Measurements from ENCODE around the gene FUT8.

The FUT8 gene

GRCh38 chr14:65453807-65454480 lies 41.4 kb downstream of the FUT8 start:
- H3K79me2 ChIP-seq (ENCODE audit: insufficient read depth, low read length), result peaks cover 78% of the 10 kb centered on the region
- H3K4me1 ChIP-seq (ENCODE audit: insufficient read depth, low read length), result no peaks in the 10 kb centered on the region
- no peak overlapping the region for H3K4me2 ChIP-seq (ENCODE audit: insufficient read depth, low read length)
- H3K9me3 ChIP-seq (ENCODE audit: insufficient read depth, low read length, severe bottlenecking), result peaks cover 25% of the 10 kb centered on the region
- peaks cover 59% of the 10 kb centered on the region for H3K36me3 ChIP-seq (ENCODE audit: insufficient read depth, low read length)
- no peaks in the 10 kb centered on the region for H3K27me3 ChIP-seq (ENCODE audit: insufficient read depth, low read length, poor library complexity)
- no peak overlapping the region for H3K4me3 ChIP-seq (ENCODE audit: low read depth in 1 of 2, low read length in 2 of 2)
- no peaks in the 10 kb centered on the region for H4K20me1 ChIP-seq (ENCODE audit: insufficient read depth, low read length)
- no peak overlapping the region for H3K27ac ChIP-seq (ENCODE audit: low read length)
- H3K9ac ChIP-seq (ENCODE audit: low read depth, low read length), result no peak overlapping the region
- H2AFZ ChIP-seq (ENCODE audit: low read depth, low read length), result no peak overlapping the region
- no peak for DNase-seq
- ATAC-seq (ENCODE audit: insufficient read depth, low read depth), result no peak
- TF ChIP-seq EZH2 (IDR thresholded peaks at IDR 0.05; ENCODE audit: borderline replicate concordance, low read depth, low read length, severe bottlenecking), result no peak
- no peak for TF ChIP-seq CTCF (IDR thresholded peaks at IDR 0.05; ENCODE audit: borderline replicate concordance, extremely low read depth, low read length, poor library complexity, severe bottlenecking)

DNA sequence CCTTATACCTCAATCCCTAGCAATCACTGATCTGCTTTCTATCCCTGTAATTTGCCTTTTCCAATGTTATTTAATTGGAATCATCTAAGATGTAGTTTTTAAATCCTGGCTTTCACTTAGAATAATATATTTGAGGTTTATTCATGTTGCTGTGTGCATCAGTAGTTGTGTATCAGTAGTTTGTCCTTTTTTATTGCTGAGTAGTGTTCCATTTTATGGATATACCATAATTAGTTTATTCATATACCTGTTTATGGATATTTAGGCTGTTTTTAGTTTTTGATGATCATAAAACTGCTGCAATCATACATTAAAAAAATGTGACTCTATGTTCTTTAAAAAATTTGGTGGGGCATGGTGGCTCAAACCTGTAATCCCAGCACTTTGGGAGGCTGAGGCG lies 43.7 kb downstream of the FUT8 start:
- H2AFZ ChIP-seq (ENCODE audit: low read depth, low read length), result no peak overlapping the region
- no peak for ATAC-seq (ENCODE audit: insufficient read depth, low read depth)
- no peak overlapping the region for H3K27ac ChIP-seq (ENCODE audit: low read length)
- no peaks in the 10 kb centered on the region for H3K27me3 ChIP-seq (ENCODE audit: insufficient read depth, low read length, poor library complexity)
- H3K9ac ChIP-seq (ENCODE audit: low read depth, low read length), result no peak overlapping the region
- H3K4me3 ChIP-seq (ENCODE audit: low read depth in 1 of 2, low read length in 2 of 2), result no peak overlapping the region
- peaks cover 67% of the 10 kb centered on the region for H3K79me2 ChIP-seq (ENCODE audit: insufficient read depth, low read length)
- peaks cover 7% of the 10 kb centered on the region for H3K9me3 ChIP-seq (ENCODE audit: insufficient read depth, low read length, severe bottlenecking)
- H4K20me1 ChIP-seq (ENCODE audit: insufficient read depth, low read length), result no peaks in the 10 kb centered on the region
- no peak for TF ChIP-seq EZH2 (IDR thresholded peaks at IDR 0.05; ENCODE audit: borderline replicate concordance, low read depth, low read length, severe bottlenecking)
- TF ChIP-seq CTCF (IDR thresholded peaks at IDR 0.05; ENCODE audit: borderline replicate concordance, extremely low read depth, low read length, poor library complexity, severe bottlenecking), result no peak
- H3K4me1 ChIP-seq (ENCODE audit: insufficient read depth, low read length), result no peaks in the 10 kb centered on the region
- H3K36me3 ChIP-seq (ENCODE audit: insufficient read depth, low read length), result peaks cover 57% of the 10 kb centered on the region
- DNase-seq, result no peak
- no peak overlapping the region for H3K4me2 ChIP-seq (ENCODE audit: insufficient read depth, low read length)

GRCh38 chr14:65461730-65462129 lies 49.2 kb downstream of the FUT8 start:
- Histone ChIP-seq H3K27me3 (ENCODE audit: insufficient read depth, low read length, poor library complexity) (no peaks in the 10 kb centered on the region), H3K9me3 (ENCODE audit: insufficient read depth, low read length, severe bottlenecking) (no peaks in the 10 kb centered on the region), H3K36me3 (ENCODE audit: insufficient read depth, low read length) (peaks cover 44% of the 10 kb centered on the region), H3K4me2 (ENCODE audit: insufficient read depth, low read length) (no peak overlapping the region), H3K4me1 (ENCODE audit: insufficient read depth, low read length) (no peaks in the 10 kb centered on the region), H3K27ac (ENCODE audit: low read length) (no peak overlapping the region), H2AFZ (ENCODE audit: low read depth, low read length) (no peak overlapping the region), H4K20me1 (ENCODE audit: insufficient read depth, low read length) (no peaks in the 10 kb centered on the region), H3K79me2 (ENCODE audit: insufficient read depth, low read length) (peaks cover 64% of the 10 kb centered on the region), H3K9ac (ENCODE audit: low read depth, low read length) (no peak overlapping the region), H3K4me3 (ENCODE audit: low read depth in 1 of 2, low read length in 2 of 2) (no peak overlapping the region)
- no peak for ATAC-seq (ENCODE audit: insufficient read depth, low read depth)
- DNase-seq, result no peak
- no peak for TF ChIP-seq CTCF (IDR thresholded peaks at IDR 0.05; ENCODE audit: borderline replicate concordance, extremely low read depth, low read length, poor library complexity, severe bottlenecking)
- no peak for TF ChIP-seq EZH2 (IDR thresholded peaks at IDR 0.05; ENCODE audit: borderline replicate concordance, low read depth, low read length, severe bottlenecking)

Data from DND-41 (cell line).